Measurements from ENCODE around the gene FCHO1.
A peak's percentile ranks its signal among the peaks of the same experiment; 100 is the strongest.

FCHO1 gene

GRCh38 chr19:17724655-17725054, 26.6 kb upstream of the FCHO1 start:
- CTCF ChIA-PET = interaction anchor here (3.0 kb wide), 1 partner anchor 42 kb away, joined by 14 read pairs; no protein-coding TSS in a partner anchor
- POLR2A ChIA-PET (ENCODE audit: low non-redundant PET) = interaction anchor here (0.6 kb wide), 2 partner anchors 14 to 215 kb away, joined by 3 to 4 read pairs; no protein-coding TSS in a partner anchor
- no peak for TF ChIP-seq CTCF (conservative IDR thresholded peaks at IDR 0.05; ENCODE audit: low read depth)

GRCh38 chr19:17725422-17726078, 25.7 kb upstream of the FCHO1 start:
- TF ChIP-seq CTCF (conservative IDR thresholded peaks at IDR 0.05; ENCODE audit: low read depth) = no peak; the same call in 1 of the 2 replicates
- H3K27ac ChIP-seq = no peak overlapping the region
- POLR2A ChIA-PET (ENCODE audit: low non-redundant PET) = no interaction called here
- CTCF ChIA-PET = interaction anchor here (0.5 to 3.0 kb wide), 6 partner anchors 15 to 309 kb away, joined by 3 to 14 read pairs (median 6); no protein-coding TSS in a partner anchor
- no peak for DNase-seq (ENCODE audit: low spot score)

More at GRCh38 chr19:17724655-17725054, 26.6 kb upstream of the FCHO1 start:
- no peak for DNase-seq (ENCODE audit: low spot score)
- H3K27ac ChIP-seq = no peak overlapping the region

GRCh38 chr19:17726136-17726741, 25.0 kb upstream of the FCHO1 start:
- ChIA-PET POLR2A (ENCODE audit: low non-redundant PET) (no interaction called here), CTCF (interaction anchor here (0.5 to 3.0 kb wide), 5 partner anchors 15 to 309 kb away, joined by 3 to 14 read pairs (median 5); no protein-coding TSS in a partner anchor)
- no peak overlapping the region for H3K27ac ChIP-seq
- no peak for DNase-seq (ENCODE audit: low spot score)
- no peak for TF ChIP-seq CTCF (conservative IDR thresholded peaks at IDR 0.05; ENCODE audit: low read depth)

- POLR2A ChIA-PET (ENCODE audit: low non-redundant PET) = no interaction called here
- CTCF ChIA-PET = interaction anchor here (1.1 to 3.0 kb wide), 3 partner anchors 14 to 39 kb away, joined by 3 to 14 read pairs (median 8); no protein-coding TSS in a partner anchor
- no peak for DNase-seq (ENCODE audit: low spot score)
- no peak overlapping the region for H3K27ac ChIP-seq
- no peak for TF ChIP-seq CTCF (conservative IDR thresholded peaks at IDR 0.05; ENCODE audit: low read depth)
These were observed 24.1 kb upstream of the FCHO1 start for GRCh38 chr19:17726964-17727773.

GRCh38 chr19:17727843-17728242, 23.4 kb upstream of the FCHO1 start:
- POLR2A ChIA-PET (ENCODE audit: low non-redundant PET) = no interaction called here
- TF ChIP-seq CTCF (conservative IDR thresholded peaks at IDR 0.05; ENCODE audit: low read depth) = no peak
- no peak for DNase-seq (ENCODE audit: low spot score)
- peak overlapping the region; percentile 6; the same call in 1 of the 2 replicates for H3K27ac ChIP-seq
- CTCF ChIA-PET = no interaction called here

GRCh38 chr19:17733127-17733526, 18.1 kb upstream of the FCHO1 start:
- TF ChIP-seq CTCF (conservative IDR thresholded peaks at IDR 0.05; ENCODE audit: low read depth) = no peak
- ChIA-PET POLR2A (ENCODE audit: low non-redundant PET) (no interaction called here), CTCF (no interaction called here)
- H3K27ac ChIP-seq = no peak overlapping the region
- no peak for DNase-seq (ENCODE audit: low spot score)
